MM.1S (cell line): ENCODE measurements around the gene TCP11.

Experiments used
- DNase-seq: peaks from one replicate; pipeline ENCODE4 v3.0.0-alpha.2; 2015
- H2AFZ ChIP-seq: fragments of 300-600 bp; sonication (generic); 2 replicates; pipeline ENCODE4 v1.6.0; 2016; ENCODE audit warnings: antibody characterized with exemption, low read length
- H3F3A ChIP-seq: fragments of 300-600 bp; sonication (generic); 2 replicates; pipeline ENCODE4 v1.6.1; 2016; ENCODE audit warnings: mild to moderate bottlenecking, antibody characterized with exemption, low read length, moderate library complexity, mixed read lengths; ENCODE audit not compliant: insufficient read depth
- H3K27ac ChIP-seq: fragments of 300-600 bp; sonication (generic); 2 replicates; pipeline ENCODE4 v1.5.1; 2016; ENCODE audit warnings: mild to moderate bottlenecking, low read length
- H3K27me3 ChIP-seq: fragments of 300-600 bp; sonication (generic); replicated peaks from 2 replicates; pipeline ENCODE4 v1.6.0; 2016; ENCODE audit warnings: low read length; ENCODE audit not compliant: insufficient read depth
- H3K36me3 ChIP-seq: fragments of 300-600 bp; sonication (generic); replicated peaks from 2 replicates; pipeline ENCODE4 v1.6.1; 2016; ENCODE audit warnings: mild to moderate bottlenecking, low read length, mixed read lengths; ENCODE audit not compliant: insufficient read depth
- H3K4me1 ChIP-seq: fragments of 300-600 bp; sonication (generic); 2 replicates; pipeline ENCODE4 v1.6.1; 2016; ENCODE audit warnings: low read length, mixed read lengths
- H3K4me2 ChIP-seq: fragments of 300-600 bp; sonication (generic); 2 replicates; pipeline ENCODE4 v1.6.0; 2016; ENCODE audit warnings: low read depth, low read length
- H3K4me3 ChIP-seq: fragments of 300-600 bp; sonication (generic); 2 replicates; pipeline ENCODE4 v1.5.1; 2016; ENCODE audit warnings: low read length, mixed read lengths
- H3K79me2 ChIP-seq: fragments of 300-600 bp; sonication (generic); 2 replicates; pipeline ENCODE4 v1.6.1; 2016; ENCODE audit warnings: mixed run types, low read length, mixed read lengths
- H3K9ac ChIP-seq: fragments of 300-600 bp; sonication (generic); 2 replicates; pipeline ENCODE4 v1.6.1; 2016; ENCODE audit warnings: low read length, mixed read lengths
- H3K9me2 ChIP-seq: fragments of 300-600 bp; sonication (generic); replicated peaks from 2 replicates; pipeline ENCODE4 v1.6.1; 2016; ENCODE audit warnings: mild to moderate bottlenecking, low read length, mixed read lengths; ENCODE audit not compliant: insufficient read depth
- H3K9me3 ChIP-seq: fragments of 300-600 bp; sonication (generic); replicated peaks from 2 replicates; pipeline ENCODE4 v1.6.1; 2016; ENCODE audit warnings: mild to moderate bottlenecking, low read length, mixed read lengths; ENCODE audit not compliant: insufficient read depth
- H4K20me1 ChIP-seq: fragments of 300-600 bp; sonication (generic); 2 replicates; pipeline ENCODE4 v1.6.1; 2016; ENCODE audit warnings: mild to moderate bottlenecking, low read length, moderate library complexity, mixed read lengths; ENCODE audit not compliant: insufficient read depth
- CTCF ChIP-seq: fragments of 300-600 bp; sonication (generic); IDR thresholded peaks from 2 replicates; pipeline ENCODE4 v1.5.1; 2016; ENCODE audit warnings: antibody characterized with exemption, low read length, mixed read lengths
- EZH2 ChIP-seq: fragments of 300-600 bp; sonication (generic); optimal IDR thresholded peaks from 2 replicates; pipeline ENCODE3; 2017; ENCODE audit warnings: low read depth, mild to moderate bottlenecking, antibody characterized with exemption, low read length, mixed read lengths
- EZH2phosphoT487 ChIP-seq: fragments of 300-600 bp; sonication (generic); IDR thresholded peaks from 2 replicates; pipeline ENCODE4 v1.6.1; 2018; ENCODE audit warnings: antibody characterized with exemption, low read length

TCP11 gene

GRCh38 chr6:35068644-35069043, 72.5 kb downstream of the TCP11 start:
- Histone ChIP-seq H3K27ac (no peak overlapping the region), H3K27me3 (no peaks in the 10 kb centered on the region), H3K4me2 (no peak overlapping the region), H3K9me3 (no peaks in the 10 kb centered on the region), H4K20me1 (no peaks in the 10 kb centered on the region), H3F3A (no peaks in the 10 kb centered on the region), H3K9ac (no peak overlapping the region), H3K79me2 (no peaks in the 10 kb centered on the region), H3K4me1 (no peaks in the 10 kb centered on the region), H3K4me3 (no peak overlapping the region), H3K9me2 (no peaks in the 10 kb centered on the region), H3K36me3 (no peaks in the 10 kb centered on the region), H2AFZ (no peak overlapping the region)
- TF ChIP-seq EZH2phosphoT487 = no peak
- TF ChIP-seq EZH2 = no peak
- no peak for TF ChIP-seq CTCF
- no peak for DNase-seq

GRCh38 chr6:35068206-35068605, 72.9 kb downstream of the TCP11 start:
- Histone ChIP-seq H3K4me2 (no peak overlapping the region), H3K4me3 (no peak overlapping the region), H3K9me3 (no peaks in the 10 kb centered on the region), H3K4me1 (no peaks in the 10 kb centered on the region), H3F3A (no peaks in the 10 kb centered on the region), H3K79me2 (no peaks in the 10 kb centered on the region), H3K27me3 (no peaks in the 10 kb centered on the region), H3K9ac (no peak overlapping the region), H3K27ac (no peak overlapping the region), H3K9me2 (no peaks in the 10 kb centered on the region), H2AFZ (no peak overlapping the region), H4K20me1 (no peaks in the 10 kb centered on the region), H3K36me3 (no peaks in the 10 kb centered on the region)
- DNase-seq = no peak
- TF ChIP-seq CTCF = no peak
- TF ChIP-seq EZH2 = no peak
- TF ChIP-seq EZH2phosphoT487 = no peak
